Inflammatory macrophage treated with lipopolysaccharide for 4 hours (primary cell): Measurements from ENCODE around the gene PGLYRP1.

ENCODE experiments used
- DNase-seq: peaks from one replicate; pipeline ENCODE4 v3.0.0-alpha.2; 2020

PGLYRP1 gene

GRCh38 chr19:46031781-46032596 lies 9.1 kb upstream of the PGLYRP1 start:
- DNase-seq, result no peak

DNA sequence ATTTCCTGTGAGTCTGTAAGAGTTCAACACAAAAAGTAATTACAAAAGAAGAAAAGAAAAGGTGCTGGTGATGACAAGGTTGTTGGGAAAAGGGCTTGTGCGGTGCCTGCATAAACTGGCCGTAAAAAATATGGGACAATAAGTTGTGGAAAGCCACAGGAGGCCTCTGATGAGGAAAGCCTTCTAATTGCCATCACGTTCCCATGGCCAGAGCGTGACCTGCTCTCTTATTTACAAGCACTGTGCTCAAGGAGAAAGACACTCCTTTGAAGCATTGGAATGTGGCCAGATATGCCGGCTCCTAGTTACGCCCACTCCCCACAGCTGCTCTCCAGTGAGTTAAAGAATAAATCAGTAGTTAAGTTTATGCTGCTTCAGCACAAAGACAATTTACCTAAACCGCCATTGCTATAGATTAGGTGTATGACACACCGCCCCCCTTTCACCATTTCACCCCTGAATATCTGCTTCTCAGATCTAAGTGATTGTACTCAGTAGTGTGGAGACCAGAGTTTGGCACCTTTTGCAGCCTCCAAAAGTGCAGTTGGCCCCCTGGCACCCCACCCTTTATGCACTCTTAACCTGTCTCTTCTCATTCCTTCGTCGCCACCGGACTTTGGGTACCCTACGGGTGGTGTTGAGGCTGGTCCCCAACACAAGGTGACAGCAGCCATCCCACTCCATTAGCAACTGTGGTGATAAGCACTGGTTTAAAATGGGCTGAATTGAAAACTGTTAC lies 8.1 kb upstream of the PGLYRP1 start:
- DNase-seq, result no peak

- peak; percentile 56 for DNase-seq
Measured at GRCh38 chr19:46025835-46026234, 3.0 kb upstream of the PGLYRP1 start.

GRCh38 chr19:46023311-46023779 lies 492 bp upstream of the PGLYRP1 start:
- no peak for DNase-seq

DNA sequence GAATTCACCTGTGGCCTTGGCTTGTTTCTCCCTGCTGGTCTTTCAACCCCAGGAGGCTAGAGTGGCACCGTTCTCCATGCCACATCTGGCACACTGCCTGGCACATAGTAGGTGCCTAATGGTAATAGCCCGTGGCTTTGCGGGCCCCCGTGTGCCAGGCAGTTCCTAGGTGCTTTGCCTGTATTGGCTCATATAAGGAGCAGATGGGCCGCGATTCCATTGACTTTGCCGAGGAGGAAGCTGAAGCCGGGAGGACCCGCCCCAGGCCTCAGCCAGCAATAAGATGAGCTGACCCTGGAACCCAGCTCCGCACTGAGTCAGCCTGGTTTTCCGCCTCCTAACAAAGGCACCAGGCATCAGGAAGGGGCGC lies 807 bp downstream of the PGLYRP1 start:
- no peak for DNase-seq

- no peak for DNase-seq
Measured at GRCh38 chr19:46021531-46022041, 1.3 kb downstream of the PGLYRP1 start.

- no peak for DNase-seq
Measured at GRCh38 chr19:46020819-46021125, 2.1 kb downstream of the PGLYRP1 start.

GRCh38 chr19:46019270-46019669 lies 3.6 kb downstream of the PGLYRP1 start:
- no peak for DNase-seq

DNA sequence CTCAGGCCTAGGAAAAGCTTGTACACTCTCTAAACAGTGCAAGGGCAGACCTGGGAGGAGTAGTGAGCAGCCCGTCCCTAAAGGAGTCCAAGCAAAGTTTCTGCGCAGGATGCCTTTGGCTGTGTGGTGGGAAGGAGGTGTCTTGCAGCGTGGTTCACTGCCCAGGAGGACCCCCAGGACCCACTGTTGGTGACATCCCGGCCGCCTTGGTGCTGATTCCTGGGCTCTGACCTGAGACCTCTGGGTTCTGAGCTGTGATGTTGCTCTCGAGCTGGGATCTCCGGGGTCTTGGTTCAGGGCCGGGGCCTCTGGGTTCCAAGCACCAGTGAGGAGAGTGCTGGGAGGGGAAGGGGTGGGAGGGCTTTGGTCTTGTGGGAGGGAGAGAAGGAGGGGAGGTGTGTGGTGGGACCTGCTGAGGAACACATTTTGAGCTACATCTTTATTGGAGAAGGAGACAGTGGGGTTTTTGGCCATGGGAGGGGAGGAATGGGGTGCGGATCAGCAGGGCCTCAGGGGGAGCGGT lies 4.1 kb downstream of the PGLYRP1 start:
- no peak for DNase-seq

DNA sequence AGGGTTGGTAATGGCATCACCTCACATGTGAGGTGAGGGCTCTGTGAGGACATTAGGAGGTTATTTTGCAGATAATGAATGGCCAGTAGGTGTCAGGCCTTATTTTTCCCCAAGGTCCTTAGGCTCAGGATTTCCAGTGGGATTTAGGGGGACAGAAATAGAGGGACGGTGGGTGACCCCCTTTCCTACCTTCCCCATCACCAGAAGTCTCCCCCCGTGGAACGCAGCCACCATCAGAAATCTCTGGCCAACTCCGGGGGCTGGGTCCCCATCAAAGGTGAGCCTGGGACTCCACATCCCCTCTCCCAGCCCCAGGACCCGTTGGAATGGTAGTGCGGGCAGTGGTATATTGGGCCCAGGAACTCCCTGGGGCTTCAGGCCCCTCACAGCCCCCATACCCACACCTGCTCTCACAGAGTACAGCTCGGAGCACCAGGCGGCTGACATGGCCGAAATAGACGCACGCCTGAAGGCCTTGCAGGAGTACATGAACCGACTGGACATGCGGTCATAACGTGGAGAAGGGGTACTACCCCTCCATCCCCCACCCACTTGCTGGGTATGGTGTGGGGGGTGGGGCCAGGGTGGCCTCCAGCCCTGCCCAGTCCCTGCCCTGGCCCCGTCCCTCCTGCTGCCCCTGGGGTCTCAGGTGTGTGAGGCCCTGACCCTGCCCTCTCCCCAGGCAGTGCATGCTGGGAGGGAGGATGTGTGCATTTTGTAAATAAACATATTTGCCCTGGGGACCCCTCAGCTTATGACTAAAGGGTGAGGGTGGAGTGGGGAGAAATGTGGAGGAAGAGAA lies 4.8 kb downstream of the PGLYRP1 start:
- DNase-seq, result no peak

GRCh38 chr19:46017095-46017429 lies 5.8 kb downstream of the PGLYRP1 start:
- DNase-seq, result no peak

- DNase-seq, result peak; percentile 80
Measured at GRCh38 chr19:46016426-46017094, 6.3 kb downstream of the PGLYRP1 start.

GRCh38 chr19:46015687-46016425 lies 7.0 kb downstream of the PGLYRP1 start:
- DNase-seq, result no peak

GRCh38 chr19:46014941-46015686 lies 7.7 kb downstream of the PGLYRP1 start:
- DNase-seq, result peak; percentile 57

DNA sequence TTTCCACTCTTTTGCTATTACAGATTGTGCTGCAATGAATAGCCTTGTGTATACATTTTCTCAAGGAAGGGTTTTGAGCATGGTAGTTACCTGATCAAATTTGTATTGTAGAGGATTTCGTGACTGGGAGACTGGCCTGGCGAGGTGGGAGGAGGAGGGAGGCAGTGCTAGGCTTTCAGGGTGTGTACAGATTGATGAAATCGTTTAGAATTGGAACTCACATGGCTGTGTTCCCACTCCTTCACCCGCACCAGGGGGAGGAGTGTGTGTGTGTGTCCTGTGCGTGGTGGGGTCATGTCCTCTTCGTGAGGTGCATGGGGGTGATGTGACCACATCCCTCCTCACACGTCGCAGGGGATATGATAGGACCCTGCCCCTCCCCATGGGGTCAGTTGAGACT lies 8.3 kb downstream of the PGLYRP1 start:
- DNase-seq, result no peak

DNA sequence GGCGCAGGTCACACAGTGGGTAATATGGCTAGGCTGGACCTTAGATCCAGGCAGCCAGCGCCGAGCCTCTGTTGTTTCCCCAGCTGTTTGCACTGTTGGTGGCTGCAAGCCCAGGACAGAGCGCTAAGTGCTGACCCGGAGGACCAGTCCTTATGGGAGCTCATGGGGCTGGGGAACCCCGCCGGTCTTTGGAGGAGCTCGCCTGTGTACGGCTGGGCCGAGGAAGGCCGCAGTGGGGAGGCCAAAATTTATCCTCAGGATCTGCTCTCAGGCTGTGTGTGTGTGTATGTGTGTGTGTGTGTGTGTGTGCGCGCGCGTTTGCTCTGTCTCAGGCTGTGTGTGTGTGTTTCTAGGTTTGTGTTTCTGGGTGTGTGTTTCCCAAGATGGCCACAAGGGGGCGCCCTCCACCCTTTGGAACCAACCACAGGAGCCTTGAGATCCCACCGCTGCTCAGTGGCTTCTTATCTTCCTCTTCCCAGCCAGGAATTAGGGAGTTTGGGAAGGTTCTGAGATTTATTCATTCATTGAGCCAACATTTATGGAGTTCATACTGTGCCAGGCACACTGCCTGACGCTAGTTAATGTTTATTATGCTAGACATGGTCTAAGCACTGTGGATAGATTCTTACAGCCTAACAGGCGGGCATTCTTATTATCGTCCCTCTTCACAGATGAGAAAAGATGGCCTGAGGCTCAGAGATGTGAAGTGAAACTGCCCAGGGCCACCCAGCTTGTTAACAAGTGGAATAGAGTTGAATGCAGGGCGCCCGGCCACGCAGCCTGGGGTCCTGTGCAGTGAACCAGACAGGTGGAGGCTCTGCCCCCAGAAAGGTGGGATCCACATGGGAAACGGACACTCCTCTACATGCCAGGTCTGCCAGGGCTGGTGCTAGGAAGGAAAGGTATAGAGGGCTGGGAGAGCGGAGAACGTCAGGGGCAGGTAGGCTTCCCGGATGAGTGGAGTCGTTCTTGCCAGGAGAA lies 13.0 kb downstream of the PGLYRP1 start:
- peak; percentile 44 for DNase-seq

DNA sequence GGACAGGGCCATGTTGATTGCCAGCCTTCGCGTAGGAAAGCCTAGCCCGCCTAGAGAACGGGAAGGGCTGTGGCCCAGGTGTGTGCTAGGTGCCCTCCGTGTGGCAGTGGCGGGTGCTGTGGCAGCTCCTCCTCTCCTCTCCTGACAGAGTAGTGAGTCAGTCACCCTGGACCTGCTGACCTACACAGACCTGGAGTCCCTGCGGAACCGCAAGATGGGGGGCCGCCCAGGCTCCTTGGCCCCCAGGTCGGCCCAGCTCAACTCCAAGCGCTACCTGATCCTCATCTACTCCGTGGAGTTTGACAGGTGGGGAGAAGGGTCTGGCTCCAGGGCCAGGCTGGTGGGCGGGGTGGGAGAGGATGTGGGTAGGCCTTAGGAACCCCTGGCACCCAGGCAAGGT lies 16.4 kb downstream of the PGLYRP1 start:
- no peak for DNase-seq

GRCh38 chr19:46002678-46003275 lies 20.1 kb downstream of the PGLYRP1 start:
- DNase-seq, result no peak

DNA sequence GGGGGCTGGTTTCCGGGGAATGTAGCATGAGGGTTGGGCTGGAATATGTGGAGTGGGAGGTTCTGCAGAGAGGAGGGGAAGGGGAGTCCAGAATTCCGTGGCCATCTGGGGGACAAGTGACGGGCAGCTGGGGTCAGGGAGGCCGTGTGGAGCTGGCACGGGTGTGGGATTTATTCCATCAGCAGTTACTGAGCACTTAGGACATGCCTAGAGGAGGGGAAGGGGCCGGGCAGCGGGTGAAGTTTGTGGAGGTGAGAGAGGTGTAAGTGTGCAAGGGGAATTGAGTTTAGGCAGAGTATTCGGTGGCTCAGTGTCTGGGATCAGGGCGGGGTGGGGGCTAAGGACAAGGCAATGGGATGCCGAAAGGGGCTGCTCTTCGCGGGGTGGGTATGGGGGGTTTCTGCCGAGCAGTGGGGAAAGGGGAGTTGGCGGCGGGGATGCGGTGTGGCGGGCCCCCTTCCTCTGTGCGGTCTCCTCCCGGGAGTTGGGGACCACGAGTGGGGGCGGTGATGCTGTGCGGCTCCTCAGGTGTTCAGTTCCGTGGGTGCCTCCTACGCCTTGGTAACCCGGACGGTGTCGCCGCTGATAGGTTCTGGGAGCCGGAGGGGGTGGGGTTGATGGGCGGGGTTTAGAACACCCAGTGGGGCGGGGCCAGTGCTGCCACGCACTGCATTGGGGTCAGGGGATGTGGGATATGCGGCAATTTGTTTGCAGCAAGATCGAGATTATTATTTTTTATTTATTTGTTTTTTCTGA lies 22.2 kb downstream of the PGLYRP1 start:
- DNase-seq, result no peak
